ENCODE data around the gene SPTBN1.

The SPTBN1 gene

DNA sequence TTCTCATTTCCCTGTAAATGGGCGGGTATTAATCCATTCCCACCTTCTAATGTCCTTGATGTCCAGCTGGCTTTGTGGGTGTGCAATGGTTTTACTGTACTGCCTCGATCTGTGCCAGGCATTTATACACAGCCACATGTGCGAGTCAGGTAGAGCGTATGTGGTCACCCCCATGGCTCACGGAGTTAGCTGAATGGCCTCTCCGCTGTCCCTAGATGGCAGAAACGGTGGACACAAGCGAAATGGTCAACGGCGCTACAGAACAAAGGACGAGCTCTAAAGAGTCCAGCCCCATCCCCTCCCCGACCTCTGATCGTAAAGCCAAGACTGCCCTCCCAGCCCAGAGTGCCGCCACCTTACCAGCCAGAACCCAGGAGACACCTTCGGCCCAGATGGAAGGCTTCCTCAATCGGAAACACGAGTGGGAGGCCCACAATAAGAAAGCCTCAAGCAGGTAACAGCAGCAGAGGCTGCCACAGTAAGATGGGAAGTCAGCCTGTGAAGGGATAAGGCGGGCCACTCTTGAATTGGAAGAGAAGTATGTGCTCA, 208.2 kb downstream of the SPTBN1 start:
- no peak for DNase-seq

DNA sequence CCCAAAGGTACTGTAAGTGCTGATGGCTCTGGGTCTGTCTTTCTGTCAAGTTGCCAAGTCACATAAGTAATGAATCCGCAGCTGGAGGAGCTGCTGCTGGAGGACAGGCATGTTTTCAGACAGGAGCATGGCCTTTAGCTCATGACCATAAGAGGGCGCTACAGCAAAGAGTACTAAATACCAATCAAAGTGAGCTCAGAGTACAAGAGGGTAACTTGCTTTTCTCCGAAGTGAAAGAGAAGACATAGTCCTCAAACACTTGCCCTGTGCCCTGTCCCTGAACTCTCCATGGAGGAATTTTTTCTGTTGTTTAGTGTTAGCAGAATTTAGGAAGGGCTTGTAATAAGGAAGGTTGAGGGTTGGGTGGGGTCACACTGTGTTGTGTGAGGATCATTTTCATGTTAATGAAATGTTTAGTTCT, 209.3 kb downstream of the SPTBN1 start:
- DNase-seq: peak; percentile 26

DNA sequence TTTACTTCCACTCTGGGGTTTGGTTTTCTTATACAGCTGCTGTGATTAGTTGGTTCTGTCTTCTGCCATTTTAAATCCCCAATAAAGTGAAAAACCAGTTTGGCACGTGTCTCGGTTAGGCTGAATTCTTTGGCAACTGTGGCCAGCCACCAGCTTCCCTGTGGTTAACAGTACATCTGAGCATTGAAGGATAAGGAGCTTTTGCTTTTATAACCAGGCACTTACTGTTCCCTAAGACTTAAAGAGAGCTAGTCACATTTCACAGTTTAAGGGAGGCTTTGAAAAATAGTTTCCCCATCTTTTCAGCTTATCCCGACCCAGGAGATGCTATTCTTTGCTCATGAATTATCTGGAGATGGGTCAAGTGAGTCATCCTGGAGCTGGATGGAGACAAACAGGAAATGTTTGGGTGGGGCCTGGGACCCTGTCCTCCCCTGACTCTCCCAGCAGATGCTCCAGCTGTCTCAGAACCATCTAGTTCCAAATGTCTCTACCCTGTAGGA, 210.1 kb downstream of the SPTBN1 start:
- no peak for DNase-seq

DNA sequence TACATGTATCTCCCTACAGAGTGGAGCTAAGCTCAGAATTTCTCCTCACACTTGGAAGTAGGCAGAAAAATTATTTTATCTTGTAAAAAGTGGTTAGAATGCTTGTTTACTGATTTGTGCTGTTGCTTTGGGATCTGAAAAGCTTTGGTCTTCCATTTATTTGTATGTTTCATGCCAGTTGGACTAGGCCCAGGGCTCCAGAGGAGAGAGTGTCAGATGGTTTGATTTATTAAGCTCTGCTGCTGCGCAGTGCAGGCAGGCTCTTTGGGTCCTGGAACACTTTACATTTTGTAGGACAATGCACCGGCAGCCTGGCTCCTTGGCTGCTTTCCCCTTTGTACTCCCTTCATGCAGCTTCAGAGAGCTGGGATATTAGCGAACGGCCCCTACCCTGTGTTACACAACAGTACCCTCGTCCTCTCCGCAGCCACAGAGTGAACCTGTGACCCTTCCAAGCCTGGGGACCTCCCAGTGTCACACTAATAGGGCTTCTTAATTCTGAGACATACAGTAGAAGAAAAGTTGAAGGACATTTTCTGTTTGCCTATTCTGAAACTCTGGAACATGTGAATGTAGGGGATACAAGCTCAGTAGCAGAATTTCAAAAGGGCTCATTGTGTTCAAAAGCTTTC, 210.6 kb downstream of the SPTBN1 start:
- no peak for DNase-seq

DNA sequence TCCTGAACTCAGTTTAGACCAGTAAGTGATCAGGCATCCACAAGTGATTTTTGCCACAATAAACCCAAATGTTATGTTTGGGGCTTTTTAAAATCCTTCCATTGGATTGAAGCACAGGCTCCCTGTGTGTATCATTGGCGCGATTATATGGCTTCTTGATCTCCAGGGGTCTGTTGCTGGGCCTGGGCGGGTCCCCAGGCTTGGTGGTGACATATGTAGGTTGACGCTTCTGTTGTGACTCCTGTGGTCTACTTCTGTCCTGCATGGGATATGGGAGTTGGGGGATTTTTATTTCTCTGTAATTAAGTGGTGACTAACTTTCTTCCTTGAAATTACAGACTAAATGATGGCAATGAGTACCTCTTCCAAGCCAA, 211.1 kb downstream of the SPTBN1 start:
- DNase-seq: no peak

DNA sequence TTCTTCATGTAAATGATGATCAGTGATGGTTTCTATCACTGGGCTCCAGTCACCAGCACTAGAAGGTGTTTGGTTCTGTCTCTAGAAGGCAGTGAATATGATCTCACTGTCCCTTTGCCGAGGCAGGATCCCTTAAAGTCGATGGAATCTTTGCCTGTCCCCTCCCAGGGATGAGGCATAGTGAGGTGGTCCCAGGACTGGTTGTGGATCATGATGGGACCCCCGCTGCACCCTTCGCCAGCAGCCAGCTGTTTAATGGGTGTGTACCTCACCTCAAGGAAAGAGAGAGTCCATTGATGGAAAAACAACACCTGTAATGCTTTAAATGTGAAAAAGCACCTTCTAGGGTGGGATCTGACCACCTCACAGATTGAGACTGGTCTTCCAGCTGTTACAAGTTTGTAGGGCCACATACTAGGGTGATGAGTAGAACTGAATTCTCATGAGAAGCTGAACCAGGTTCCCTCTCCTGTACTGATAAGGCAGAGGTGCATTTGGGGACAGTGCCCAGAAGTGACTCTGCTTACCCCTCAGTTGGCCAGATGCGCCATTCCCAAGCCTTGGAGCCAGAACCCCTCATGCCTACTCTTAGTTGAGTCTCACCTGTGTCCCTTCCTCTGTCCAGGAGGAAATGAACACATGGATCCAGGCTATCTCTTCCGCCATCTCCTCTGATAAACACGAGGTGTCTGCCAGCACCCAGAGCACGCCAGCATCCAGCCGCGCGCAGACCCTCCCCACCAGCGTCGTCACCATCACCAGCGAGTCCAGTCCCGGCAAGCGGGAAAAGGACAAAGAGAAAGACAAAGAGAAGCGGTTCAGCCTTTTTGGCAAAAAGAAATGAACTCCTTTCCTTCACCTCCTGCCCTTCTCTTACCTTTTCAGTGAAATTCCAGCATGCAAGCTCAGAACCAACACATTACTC, 211.9 kb downstream of the SPTBN1 start:
- no peak for DNase-seq

DNA sequence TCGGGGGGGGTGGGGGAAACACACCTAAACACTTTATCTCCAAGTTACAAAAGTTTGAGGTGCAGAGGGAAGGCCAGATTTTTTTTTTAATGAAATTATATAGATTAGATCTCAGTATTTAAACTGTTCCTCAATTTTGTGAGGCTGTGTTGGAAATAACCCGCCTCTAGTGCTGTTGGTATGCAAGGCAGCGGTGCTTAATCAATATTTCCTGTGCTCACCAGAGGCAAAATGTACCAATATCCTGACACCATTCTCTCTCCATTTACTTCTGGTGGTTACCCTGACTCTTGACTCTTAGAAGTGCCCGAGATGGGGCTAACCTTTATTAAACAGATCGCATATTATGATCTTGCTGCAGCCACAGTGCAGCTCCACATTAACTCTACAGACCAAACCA, 212.6 kb downstream of the SPTBN1 start:
- DNase-seq: no peak

DNA sequence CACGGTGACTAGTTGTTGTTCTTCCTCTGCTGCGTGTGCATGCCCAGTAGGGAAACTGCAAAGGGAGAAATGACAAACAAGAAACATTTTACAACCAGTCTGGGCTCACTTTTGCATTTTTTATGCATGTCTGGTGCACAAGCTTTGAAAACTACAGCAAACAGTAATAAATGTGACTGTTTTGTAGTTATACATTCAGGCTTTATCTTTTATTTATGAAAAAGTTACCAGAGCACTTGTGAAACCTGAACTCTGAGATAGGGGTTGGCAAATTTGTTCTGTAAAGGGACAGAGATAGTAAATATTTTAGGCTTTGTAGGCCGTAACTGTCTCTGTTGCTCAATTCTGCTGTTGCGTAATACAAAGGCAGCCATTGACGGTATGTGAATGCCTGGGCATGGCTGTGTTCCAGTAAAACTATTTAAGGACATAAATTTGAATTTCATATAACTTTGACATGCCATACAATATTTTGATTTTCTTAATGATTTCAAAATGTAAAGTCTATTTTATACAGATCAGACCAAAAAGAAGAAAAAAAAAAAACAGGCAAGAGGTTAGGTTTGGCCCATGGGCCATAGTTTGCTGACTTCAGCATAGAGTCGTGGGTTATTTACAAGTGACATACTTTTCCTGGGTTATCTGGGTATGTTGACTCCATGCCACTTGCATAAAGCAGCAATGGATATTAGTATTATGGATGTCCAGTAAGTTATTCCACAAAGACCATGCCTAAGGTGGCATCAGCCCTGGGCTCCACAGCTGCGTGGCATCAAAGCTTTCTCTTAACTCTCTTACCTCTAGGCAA, 213.8 kb downstream of the SPTBN1 start:
- no peak for DNase-seq

DNA sequence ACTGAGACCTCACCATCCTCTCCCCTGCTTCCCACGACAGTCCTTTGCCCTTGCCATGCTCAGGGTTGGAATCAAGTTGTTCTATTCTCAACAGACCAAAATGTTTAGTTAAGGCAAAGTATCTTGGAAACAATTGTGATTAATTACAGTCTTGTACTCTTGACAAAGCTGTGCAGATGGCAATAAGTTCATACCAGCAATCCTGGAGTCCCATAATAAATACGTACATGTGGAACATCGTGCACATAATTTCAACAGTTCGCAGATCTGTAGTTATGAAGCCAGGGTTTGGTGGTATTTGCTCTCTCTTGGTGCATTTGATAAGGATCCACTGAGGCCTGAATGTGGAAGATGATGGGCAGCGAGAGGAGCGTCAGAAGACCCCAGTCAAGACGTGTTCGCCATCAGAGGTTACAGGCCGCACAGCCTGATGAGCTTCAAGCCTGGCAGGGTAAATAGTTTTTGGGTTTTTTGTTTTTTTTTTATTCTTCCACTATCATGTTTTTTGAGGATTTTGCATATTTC, 214.4 kb downstream of the SPTBN1 start:
- DNase-seq: no peak

DNA sequence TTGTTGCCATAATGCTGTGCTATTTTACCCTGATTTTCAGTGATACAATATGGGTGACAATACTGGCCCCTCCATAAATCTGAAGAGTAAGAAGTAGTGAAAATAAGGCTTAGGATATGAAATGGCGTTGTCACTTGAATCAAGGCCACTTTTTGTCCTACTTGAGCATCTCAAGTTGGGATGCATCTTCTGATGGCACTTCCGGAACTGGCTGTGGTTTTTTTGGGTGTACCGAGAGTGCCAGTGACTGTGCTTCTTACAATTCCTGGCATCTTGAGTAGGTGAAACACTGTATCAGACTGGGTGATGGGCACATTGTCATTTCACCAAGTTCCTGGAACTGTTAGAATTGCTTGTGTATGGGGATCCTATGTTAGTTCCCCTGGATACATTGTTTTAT, 214.9 kb downstream of the SPTBN1 start:
- no peak for DNase-seq

DNA sequence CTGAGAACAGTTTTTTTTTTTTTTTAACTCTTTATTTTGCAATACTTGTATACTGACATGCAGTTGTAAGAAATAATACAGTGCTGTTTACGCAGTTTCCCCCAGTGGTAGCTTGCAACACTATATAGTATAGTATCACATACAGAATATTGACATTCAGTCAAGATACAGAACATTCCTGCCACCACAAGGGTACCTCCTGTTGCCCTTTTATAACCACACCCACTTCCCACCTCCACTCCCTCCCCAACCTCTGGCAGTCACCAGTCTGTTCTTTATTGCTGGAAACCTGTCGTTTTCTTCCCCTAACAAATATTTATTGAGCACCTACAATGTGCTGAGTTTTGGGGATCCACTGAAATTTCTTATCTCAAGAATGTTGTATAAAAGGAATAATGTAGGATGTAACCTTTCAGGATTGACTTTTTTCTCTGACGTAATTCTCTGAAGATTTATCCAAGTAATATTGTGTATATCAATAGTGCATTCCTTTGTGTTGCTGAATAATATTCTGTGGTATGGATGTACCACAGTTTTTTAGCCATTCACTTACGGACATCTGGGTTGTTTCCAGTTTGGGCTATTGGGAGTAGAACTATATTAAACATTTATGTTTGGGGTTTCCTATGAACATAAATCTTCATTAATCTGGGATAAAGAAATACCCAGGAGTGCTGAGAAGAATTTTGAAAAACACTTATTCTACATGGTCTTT, 215.9 kb downstream of the SPTBN1 start:
- no peak for DNase-seq

DNA sequence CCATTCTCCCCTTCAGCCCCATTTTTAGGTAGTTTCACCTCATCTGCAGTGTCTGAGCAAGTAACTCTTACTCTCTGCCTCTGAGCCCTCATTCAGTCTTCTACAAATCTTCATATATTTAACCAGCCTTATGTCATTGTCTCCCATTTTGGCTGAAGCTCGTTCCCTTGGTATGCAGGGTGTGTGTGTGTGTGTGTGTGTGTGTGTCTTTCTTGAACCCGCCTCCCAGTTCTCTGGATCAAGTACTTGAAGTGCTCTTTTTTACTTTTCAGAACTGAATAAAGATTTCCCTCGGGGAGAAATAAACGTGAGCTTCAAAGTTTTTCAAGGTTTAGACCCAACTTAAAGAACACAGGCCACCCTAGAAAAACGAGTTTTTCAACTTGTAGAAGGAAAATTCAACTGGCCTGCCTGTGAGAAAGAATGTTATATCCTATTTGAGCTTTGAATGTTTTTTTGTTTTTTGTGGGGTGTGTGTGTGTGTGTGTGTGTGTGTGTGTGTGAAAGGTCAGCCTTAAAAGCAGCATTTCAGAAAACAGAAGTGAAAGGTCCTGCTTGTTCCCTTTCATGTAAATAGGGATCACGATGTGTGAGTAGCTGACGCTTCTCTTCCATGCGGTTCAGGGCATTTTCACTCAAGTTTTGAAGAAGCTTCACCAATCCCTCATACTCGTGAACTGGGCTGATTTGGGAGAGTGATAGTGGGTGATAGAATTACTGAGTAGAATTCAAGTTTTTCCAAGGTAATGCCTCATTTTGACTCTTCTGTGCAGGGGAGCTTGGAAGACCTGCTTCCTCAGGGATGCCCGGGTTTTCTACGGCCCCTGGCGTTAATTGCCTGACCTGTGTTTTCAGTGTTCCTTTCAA, 216.7 kb downstream of the SPTBN1 start:
- no peak for DNase-seq

DNA sequence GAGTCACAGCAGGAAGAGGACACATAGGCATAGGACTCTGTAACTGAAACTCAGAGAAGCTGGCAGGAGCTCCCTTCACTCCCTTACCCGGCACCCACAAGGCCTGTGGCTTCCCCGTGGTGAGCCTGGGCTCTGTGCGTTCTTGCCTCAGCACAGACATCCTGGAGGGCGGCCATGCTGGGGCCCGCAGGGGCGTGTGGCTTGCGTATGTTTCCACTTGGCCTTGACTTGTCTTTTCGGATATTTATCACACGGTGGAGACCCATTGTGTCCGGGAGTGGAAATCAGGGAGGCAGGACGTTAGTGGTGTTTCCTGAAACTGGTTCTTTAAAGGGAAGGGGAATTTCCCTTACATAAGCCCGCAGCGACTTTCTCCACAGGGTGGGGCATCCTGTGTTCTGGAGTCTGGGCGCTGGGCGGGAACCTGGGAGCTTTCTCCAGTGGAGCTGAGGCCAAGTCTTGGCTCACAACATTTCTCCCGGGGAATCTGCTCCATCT, 217.4 kb downstream of the SPTBN1 start:
- DNase-seq: peak; percentile 31

DNA sequence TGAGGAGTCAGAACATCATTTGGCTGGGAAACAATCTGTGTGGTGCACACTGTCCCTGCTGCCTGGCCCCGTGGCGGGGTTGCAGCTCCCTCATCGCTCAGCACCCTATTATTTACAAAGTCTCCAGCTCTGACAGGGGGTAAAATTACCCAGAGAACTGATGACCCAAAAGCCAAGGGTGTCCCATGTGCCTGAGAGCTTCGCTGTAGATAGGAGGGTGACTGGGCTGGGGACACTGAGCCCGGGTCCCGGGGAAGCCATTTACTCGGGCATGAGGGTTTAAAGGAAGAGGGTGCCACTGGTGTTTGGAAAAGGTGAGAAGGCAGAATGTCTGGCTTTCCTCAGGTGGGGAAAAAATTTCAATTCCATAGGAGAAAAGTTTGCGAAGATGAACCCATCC, 219.2 kb downstream of the SPTBN1 start:
- DNase-seq: no peak

DNA sequence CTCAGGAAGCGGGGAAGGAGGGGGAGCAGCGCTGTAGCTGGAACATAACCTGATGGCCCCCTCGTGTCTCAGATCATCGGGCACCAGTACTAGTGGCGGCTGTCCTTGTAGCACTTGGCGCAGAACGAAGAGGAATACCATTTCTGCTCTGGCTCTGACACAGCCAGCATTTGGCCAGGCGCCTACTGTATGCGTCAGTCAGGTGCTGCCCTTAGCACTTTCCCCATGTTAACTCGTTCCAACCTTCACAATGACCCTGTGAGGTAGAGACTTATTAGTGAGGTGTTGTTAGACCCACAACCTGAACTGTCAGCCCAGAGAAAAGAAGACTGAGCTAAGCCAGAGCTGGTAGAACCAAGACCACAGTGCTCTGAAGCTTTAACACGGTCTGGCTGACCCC, 219.6 kb downstream of the SPTBN1 start:
- no peak for DNase-seq

DNA sequence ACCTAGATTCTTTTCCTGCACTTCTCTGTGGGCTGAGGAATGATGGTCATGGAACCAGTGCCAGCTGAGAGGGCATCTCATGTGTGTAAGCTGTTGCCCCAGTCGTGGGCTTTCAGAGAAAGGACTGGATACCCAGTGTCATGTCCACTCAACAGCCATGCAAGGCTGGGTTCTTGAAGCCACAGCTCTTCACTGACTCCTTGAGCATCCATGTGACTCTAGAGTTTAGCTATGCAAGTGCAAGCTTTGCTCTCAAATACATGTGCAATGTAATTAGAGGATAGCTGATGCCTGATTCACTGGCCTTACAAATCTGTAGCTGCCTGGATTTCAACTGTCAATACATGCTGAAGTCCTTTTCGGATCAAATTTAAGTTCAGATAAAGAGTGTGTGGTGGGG, 220.5 kb downstream of the SPTBN1 start:
- no peak for DNase-seq

DNA sequence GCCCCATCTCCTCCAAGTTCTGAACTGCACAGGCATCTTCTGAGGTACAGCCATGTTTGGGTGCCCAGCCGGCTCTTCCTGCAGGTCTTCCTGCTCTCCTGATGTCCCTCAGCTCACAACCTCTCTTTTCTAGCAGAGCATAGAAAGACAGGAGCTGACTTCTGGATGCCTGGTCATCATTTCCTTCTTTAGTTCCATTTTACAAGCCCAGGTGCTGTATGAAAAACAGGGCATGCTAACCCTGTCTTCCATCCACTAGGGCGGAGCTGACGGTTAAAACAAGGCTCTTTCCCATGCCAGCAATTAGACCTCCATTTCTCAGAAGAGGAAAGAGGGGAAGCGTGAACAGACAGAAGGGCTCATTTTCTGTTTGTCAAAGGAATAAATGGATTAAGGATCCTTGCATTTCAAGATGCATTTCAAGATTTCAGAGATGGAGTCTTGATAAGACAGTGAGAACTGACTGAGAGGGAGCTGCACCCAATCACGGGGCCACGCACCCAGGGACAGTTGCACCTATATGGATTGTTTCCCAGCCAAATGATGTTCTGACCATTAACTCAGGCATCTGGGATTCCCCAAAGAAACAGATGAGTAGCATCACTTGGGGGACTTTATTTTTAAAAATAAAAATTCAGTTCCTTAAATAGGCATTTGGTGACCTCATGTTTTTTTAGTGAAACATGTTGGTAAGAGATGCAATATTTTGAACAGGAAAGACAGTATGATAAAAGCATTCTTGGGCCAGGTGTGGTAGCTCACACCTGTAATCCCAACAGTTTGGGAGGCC, 221.5 kb downstream of the SPTBN1 start:
- DNase-seq: no peak

DNA sequence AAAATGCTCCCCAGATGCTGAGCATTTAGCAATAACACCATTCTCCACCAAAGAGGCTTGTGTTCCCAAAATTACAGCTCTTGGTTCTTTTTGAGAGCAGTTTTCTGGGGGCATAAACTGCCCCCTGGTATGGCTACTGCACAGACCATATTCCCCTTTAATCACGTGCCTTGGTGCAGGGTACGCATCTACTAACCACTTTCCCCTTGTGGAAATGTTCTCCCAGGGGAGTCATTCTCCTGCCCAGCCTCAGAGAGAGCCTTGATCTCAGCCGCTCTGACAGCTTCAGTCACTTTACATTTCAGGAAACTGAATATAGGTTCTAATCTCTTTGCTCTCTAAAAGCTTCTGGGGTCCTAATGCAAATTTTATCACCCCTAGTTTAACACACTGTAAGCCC, 222.6 kb downstream of the SPTBN1 start:
- DNase-seq: no peak

DNA sequence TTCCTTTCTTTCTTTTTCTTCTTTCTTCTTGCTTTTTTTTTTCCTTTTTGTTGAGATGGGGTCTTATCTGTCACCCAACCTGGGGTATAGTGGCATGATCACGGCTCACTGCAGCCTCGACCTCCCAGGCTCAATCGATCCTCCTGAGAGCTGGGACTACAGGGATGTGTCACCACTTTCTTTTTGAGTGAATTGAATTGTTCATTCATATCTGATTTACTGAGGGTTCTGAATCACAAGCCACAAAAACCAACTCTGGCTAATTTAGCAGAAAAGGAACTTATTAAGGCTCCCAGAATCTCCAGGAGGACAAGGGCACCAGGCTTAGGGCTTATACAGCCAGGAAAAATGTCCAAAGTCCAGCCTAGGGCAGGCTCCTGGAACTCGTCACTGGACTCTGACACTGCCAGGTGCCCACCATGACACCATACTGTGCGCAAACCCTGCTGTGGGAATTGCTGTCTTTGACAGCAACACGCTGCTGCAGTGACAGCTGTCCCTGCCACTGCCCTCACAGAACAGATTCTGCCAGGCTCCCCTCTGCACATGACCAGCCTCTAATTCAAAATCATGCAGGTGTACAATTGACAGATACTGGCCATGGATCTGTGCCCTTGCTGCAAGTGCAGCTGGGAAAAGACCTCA, 224.4 kb downstream of the SPTBN1 start:
- DNase-seq: peak; percentile 40

DNA sequence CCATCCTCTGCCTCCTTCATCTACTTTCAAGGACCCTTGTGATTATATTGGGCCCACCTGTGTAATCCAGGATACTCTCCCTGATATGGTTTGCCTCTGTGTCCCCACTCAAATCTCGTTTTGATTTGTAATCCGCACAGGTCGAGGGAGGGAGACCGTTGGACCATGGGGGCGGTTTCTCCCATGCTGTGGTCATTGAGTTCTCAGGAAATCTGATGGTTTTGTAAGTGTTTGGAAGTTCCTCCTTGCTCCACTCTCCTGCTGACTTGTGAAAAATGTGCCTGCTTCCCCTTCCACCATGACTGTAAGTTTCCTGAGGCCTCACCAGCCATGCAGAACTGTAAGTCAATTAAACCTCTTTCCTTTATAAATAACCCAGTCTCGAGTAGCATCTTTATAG, 225.3 kb downstream of the SPTBN1 start:
- no peak for DNase-seq
